Colonic mucosa (tissue), 4 donors: Measurements from ENCODE around the gene NPB. TPM values are rescaled to one million over a fixed set of nuclear protein-coding genes. Genes with fewer than 3 reads are reported as not detected.

Experiments used
- DNase-seq: peaks from one replicate; pipeline ENCODE4 v3.0.0-alpha.2; 2020
- H3K27ac ChIP-seq: fragments of 200-600 bp; one replicate; pipeline ENCODE4 v1.8.0; 2021
- H3K27me3 ChIP-seq: fragments of 200-600 bp; one replicate; pipeline ENCODE4 v1.8.0; 2021
- H3K36me3 ChIP-seq: fragments of 200-600 bp; one replicate; pipeline ENCODE4 v1.8.0; 2021
- H3K4me1 ChIP-seq: fragments of 200-600 bp; one replicate; pipeline ENCODE4 v1.8.0; 2021; ENCODE audit warnings: mild to moderate bottlenecking
- H3K4me3 ChIP-seq: fragments of 200-600 bp; one replicate; pipeline ENCODE4 v1.8.0; 2021
- H3K9ac ChIP-seq, 2 donors: one replicate each; pipeline ENCODE4 v1.7.0; 2013; ENCODE audit warnings: control low read depth in 2 of 2, low read depth in 2 of 2, low read length in 2 of 2
- H3K9me3 ChIP-seq: fragments of 200-600 bp; one replicate; pipeline ENCODE4 v1.8.0; 2021
- CTCF ChIP-seq: fragments of 200-600 bp; IDR thresholded peaks from one replicate; pipeline ENCODE4 v1.8.0; 2022; ENCODE audit warnings: antibody characterized with exemption, mild to moderate bottlenecking
- intact Hi-C: fragments of 100-400 bp; cut with DNase I; formaldehyde crosslinking; loops from one replicate; pipeline ENCODE4 v1.14.1; 2022
- total RNA-seq, 2 donors: library from RNA; stranded (reverse); fragmentation: NEBNext Ultra II Directional in 1 of 2; extraction: Animal tissue kit (Norgen Biotek cat#: 25700) in 1 of 2; gene quantifications; one replicate each; pipeline ENCODE4 v1.2.1, GENCODE V29; 2021
- donor health status: healthy.
- donor health status: DM: no; HTN: no; CAD: no.
- donor health status: DM: no; HTN: no; CAD: no.

Gene NPB
- total RNA-seq, 2 donors from 2014 or later: 0.22 TPM; not detected in 1

DNA sequence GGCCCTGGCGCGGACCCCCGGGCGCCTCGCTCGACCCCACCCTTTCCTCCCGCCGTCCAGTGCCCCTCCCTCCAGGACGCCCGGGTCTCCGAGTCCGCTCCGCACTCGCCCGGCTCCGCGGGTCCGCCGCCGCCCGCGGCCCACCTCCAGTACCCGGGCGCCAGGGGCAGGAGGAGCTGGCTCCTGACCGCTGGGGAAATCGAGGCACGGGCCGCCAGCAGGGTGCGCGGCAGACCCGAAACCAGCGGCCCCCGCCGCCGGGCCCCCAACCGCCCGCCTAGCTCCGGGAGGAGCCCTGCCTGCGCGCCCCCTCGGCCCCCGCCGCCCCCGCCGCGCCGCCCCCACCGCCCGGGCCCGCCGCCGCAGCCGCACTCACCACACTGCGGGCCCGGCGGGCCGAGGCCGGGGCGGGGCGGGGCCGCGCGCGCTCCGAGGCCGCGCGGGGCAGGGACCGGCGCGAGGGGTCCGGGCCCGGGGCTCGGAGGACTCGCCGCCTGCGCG lies 25.2 kb downstream of the NPB start:
- TF ChIP-seq CTCF: no peak
- H3K9ac ChIP-seq: peak overlapping the region; percentile 92 to 95
- H3K4me1 ChIP-seq: peaks cover 23% of the 10 kb centered on the region
- H3K4me3 ChIP-seq: peak overlapping the region; percentile 95
- no peaks in the 10 kb centered on the region for H3K36me3 ChIP-seq
- intact Hi-C loops: no loop called here
- no peaks in the 10 kb centered on the region for H3K9me3 ChIP-seq
- peak overlapping the region; percentile 95 for H3K27ac ChIP-seq
- no peak for DNase-seq
- peaks cover 9% of the 10 kb centered on the region for H3K27me3 ChIP-seq

- intact Hi-C loops: no loop called here
- no peaks in the 10 kb centered on the region for H3K9me3 ChIP-seq
- H3K9ac ChIP-seq: peak within 1 kb of the TSS; percentile 92 to 95
- peaks cover 9% of the 10 kb centered on the region for H3K27me3 ChIP-seq
- no peaks in the 10 kb centered on the region for H3K36me3 ChIP-seq
- DNase-seq: peak; percentile 93
- peak within 1 kb of the TSS; percentile 95 for H3K27ac ChIP-seq
- H3K4me3 ChIP-seq: peak within 1 kb of the TSS; percentile 95
- no peak for TF ChIP-seq CTCF
- H3K4me1 ChIP-seq: peaks cover 23% of the 10 kb centered on the region
Observed at GRCh38 chr17:81927653-81928543, 25.9 kb downstream of the NPB start, which contains the start of gene MAFG. Gene MAFG (minus strand): TSS chr17:81927735. CDS start chr17:81923185, 4,550 bp downstream.

- TF ChIP-seq CTCF: no peak
- Histone ChIP-seq H3K27ac (no peak overlapping the region), H3K36me3 (no peaks in the 10 kb centered on the region), H3K27me3 (peaks cover 9% of the 10 kb centered on the region), H3K4me3 (peak overlapping the region; percentile 36), H3K4me1 (peaks cover 21% of the 10 kb centered on the region), H3K9me3 (no peaks in the 10 kb centered on the region), H3K9ac (peak overlapping the region; percentile 51 to 62)
- no peak for DNase-seq
- intact Hi-C loops: no loop called here
Observed at GRCh38 chr17:81928544-81929252, 26.7 kb downstream of the NPB start.

DNA sequence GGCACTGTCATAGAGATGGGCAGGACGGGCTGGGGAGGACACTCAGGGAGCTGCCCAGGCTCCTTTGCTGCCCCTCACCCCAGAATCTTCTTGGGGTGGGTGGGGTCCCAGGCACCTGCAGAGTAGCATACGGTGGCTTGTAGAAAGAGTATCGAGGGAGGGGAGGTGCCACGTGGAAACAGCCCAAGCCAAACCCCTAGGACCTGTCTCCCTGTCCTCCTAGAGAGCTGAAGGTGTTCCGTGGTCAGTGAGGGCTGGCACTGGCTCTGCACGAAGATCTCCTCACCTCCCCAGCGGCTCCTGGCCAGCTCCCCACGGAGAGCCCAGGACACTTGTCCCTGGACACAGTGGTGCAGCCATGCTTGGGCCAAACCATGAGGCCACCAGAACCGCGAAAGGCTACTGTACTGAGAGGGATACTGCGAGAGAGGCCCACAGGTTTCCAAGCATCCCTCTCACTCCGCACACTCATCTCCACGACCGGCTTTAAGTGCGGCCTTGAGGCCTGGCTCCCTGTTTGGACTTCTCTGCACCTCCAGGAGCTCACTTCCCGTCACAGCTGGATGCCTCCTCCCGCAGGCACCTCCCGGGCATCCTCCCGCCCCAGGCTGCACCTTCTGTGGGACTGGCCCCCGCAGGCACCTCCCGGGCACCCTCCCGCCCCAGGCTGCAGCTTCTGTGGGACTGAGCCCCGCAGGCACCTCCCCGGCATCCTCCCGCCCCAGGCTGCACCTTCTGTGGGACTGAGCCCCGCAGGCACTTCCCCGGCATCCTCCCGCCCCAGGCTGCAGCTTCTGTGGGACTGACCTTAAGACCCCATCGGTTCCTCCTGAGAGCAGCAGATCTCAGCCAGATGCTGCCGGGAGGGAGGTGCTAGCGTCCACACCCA lies 27.5 kb downstream of the NPB start:
- Histone ChIP-seq H3K36me3 (no peaks in the 10 kb centered on the region), H3K4me1 (peaks cover 13% of the 10 kb centered on the region), H3K27me3 (peaks cover 9% of the 10 kb centered on the region), H3K9ac (no peak overlapping the region), H3K27ac (no peak overlapping the region), H3K4me3 (no peak overlapping the region), H3K9me3 (no peaks in the 10 kb centered on the region)
- DNase-seq: no peak
- TF ChIP-seq CTCF: no peak
- intact Hi-C loops: no loop called here
